ENCODE results near the gene SPO11.

GRCh38 chr20:57388953-57389694 lies 59.5 kb downstream of the SPO11 start:
- TF ChIP-seq EP300 (IDR thresholded peaks at IDR 0.05; ENCODE audit: borderline replicate concordance), result no peak
- TF ChIP-seq YY1 (IDR thresholded peaks at IDR 0.05; ENCODE audit: low read depth), result no peak
- no peak for TF ChIP-seq USF1 (IDR thresholded peaks at IDR 0.05)
- no peak for TF ChIP-seq TEAD4 (IDR thresholded peaks at IDR 0.05)
- TF ChIP-seq CREB1 (IDR thresholded peaks at IDR 0.05; ENCODE audit: low read depth), result no peak
- no peak for TF ChIP-seq REST (IDR thresholded peaks at IDR 0.05; ENCODE audit: low read depth)

Data from Ishikawa (cell line).